Measurements from ENCODE around the gene ARHGDIG.
"Not testable (repeated sequence)": the region's sequence is repeated elsewhere in the genome, so short reads cannot be mapped to it uniquely, and the experiment has no call there.

ARHGDIG gene

DNA sequence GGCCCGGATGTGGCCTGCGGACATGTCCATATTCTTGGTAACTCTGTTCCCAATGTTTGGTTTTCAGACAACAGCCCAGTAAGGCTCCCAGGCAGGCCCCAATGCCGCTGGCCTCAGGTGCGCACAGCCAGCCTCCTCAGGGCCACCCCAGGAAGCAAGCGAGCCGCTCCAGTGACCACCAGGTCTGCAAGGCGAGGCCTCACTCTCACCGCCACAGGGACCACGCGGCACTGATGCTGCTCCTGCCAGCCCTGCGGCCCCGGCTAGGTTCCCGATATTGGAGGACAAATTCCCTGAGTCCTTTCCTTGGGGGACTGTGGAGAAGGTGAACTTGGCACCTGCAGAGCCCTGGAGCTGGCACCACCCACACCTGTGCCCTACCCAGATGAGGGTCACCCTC is 21.6 kb downstream of the ARHGDIG start:
- no peak for DNase-seq

DNA sequence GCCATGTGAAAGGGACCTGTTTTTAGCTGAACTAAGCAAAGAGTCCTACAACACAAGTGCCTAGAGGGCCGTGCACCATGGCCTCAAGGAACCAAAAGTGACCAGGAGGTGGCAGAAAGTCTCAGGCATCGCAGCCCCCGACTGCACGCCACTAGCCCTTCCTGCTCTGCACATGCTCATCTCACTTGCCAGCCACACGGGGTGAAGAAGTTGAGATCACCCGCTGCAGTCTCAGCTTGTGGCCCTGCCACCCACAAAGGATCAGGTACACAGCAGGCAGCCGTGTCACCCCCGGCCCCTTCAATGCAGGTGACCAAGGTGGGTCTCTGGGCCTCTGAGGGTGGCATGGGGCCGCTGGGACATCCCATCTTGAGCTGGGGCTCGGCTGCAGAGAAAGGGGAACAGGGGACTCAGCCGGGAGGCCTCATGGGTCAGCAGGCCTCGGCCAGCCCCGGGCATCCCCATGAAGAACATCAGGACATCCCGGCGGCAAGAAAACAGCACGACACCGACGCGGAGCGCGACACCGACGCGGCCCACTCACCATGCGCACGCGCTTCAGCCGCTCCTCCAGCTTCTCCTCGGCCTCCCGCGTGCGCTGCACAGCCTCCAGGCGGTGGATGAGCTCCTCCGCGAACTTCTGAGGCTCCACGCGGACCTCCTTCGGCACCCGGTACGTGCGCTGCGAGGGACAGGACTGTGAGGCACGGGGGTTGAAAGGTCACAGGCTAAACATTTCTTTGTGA is 23.5 kb downstream of the ARHGDIG start:
- DNase-seq: no peak

DNA sequence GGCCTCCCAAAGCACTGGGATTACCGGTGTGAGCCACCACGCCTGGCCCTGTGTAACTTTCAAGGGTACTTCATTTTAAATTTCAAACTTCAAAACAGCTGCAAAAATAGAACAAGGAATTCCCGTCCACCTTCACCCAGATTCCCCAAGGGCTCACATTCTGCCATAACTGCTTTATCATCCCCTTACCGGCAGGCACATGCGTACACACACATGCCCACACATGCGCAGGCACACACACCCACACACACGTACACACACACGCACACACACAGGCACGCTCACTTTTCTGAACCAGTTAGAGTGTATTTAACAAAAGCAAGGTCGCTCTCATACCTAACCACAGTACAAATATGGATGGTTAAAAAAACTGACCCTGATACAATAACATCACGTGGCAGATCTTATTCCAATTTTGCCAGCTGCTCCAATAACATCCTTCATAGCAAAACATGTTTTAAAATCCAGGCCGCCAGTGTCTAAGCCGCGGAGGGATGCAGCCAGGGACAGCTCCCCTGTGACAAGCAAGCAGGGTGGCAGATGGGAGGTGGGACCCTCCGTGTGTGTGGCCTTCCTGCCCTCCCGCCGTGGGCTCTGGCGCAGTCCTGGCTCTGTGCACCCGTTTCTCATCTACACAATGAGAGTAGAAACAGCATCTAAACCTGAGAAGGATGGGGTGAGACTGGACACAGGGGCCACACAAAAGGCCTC is 25.7 kb downstream of the ARHGDIG start:
- no peak for DNase-seq

DNA sequence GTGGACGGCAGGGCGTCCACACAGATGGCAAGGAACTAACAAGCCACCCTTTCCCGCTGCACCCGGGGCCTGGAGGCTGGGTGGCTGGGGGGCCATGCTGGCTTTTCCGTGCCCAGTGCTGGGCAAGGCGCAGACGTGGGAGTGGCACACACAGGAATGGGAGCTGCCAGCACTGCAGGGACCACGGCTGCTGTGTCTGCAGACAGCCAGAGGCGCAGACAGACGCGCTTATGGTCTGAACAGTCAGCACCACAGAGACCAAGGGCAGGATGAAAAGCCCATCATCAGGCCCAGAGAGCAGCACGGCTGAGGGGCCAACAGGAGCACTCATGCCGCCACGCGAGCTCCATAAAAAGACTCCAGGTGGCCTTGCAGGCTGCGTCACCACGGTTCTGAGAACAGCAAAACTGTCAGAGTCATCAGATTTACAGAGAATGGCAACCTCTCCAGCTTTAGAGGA is 26.6 kb downstream of the ARHGDIG start:
- peak; percentile 32 for DNase-seq

DNA sequence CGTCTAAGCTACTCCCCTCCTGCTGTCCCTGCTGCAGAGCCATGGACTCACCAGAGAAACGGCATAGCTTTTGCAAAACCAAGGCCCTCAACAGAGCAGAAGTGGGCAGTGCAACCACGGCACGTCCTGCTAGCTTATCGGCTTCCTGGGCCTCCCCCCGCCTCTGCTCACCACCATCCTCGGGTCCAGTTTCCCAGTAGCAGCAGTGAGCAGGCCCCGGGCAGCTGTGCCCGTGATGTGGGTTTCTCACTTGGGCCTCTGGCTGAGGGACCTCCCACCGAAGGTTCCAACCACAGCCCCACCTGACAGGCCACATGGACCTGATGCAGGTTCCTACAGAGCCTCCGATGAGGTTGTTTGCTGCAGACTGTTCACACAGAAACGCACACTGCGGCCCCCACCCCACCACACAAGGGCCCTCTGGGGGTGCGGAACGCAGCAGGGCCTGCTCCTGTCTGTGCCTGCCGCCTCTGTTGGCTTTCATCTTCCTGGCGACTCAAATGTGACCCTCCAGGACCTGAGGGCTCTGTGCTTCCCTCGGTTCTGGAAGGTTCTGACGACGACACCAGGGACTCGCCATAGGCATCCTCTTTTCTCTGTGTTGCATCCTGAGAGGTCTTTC is 27.4 kb downstream of the ARHGDIG start:
- DNase-seq: peak; percentile 56

DNA sequence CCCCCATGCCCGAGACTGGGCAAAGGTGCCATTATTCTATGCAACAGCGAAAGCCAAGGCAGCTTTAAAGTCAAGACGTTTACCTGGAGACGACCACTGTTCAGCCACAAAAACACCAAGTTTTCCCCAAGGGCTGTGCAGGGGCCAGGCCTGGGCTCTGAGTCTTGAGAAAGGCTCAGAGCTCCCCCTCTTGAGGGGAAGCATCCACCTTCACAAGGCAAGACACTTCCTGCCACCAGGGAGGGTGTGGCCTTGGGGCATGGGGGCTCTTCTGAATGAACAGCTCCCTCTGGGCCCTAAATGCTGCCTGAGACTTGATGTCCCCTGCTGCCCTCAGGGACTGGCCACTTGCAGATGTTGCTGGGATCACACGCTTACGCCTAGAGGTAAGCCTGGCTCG is 29.1 kb downstream of the ARHGDIG start:
- no peak for DNase-seq

DNA sequence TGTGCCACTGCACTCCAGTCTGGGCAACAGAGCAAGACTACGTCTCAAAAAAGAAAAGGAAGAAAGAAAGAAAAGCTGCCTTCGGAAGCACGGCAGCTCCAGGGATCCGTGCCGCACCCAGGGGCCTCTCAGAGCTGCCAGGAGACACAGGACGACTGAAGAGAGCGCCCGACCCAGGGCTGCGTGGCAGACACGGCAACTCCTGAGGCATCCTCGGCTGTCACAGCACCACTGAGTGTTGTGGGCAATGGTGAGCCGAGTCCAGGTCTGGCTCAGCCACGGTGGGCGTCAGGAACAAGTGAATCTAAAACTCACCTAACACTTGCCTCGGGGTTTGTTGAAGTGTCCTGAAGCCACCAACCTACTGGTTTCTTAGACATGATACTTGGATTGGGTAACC is 31.3 kb downstream of the ARHGDIG start:
- DNase-seq: no peak

DNA sequence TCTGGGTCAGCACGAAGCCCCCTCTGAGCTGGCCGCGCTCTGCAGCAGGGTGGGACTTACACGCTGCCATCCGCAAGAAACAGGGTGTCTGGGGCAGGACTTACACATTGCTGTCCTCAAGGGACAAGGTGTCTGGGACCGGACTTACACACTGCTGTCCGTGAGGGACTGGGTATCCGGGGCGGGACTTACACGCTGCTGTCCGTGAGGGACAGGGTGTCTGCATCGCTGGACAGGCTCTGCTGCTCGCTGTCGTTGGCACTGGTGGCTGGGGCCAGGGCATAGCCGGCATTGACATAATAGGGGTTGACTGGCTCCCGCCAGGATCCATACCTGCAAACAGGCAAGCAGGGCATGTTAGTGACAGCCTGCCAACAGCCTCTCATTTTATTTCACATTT is 34.0 kb downstream of the ARHGDIG start:
- no peak for DNase-seq

DNA sequence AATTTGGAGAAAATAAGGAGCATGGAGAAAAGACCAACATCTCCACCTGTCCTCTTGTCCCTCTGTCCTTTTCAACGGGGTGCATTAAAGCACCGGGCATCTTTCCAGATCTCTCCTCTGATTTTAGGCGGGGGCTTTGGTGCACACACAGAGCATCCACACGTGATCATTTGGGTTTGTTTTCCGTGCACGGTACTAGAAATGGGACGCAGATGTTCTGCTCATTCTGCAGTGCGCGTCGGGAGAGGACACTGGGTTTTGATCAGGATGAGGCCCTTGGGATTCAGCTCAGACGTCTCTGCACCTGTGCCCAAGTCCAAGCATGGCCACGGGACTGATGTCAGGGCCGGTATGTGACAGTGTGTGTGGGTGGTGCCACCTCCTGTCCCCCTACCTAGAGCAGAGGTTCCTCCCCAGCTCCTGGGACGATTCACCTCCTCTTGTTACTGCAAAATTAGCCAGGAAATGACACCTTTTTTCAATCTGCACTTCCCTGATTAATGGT is 34.5 kb downstream of the ARHGDIG start:
- no peak for DNase-seq

DNA sequence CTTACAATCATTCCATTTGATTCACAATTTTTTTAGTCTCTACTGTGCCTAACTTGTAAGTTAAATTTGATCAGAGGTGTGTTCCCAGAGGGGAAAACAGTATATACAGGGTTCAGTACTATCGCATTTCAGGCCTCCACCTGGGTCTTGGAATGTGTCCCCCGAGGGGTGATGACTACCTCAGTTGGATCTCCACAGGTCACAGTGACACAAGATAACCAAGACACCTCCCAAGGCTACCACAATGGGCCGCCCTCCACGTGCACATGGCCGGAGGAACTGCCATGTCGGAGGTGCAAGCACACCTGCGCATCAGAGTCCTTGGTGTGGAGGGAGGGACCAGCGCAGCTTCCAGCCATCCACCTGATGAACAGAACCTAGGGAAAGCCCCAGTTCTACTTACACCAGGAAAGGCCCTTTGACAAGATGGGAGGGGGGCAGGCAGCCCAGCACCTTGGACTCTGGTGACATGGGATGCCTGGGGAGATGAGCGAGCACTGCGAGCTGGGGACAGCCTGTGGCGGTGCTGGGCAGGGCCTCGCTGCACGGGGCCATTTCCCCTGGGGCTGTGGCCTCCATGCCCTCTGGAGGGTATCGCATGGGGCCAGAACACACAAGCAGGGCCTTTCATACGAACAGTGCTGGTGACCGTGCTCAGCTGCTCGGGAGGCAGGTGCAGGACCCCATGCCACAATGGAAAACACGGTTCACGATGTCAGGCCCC is 36.5 kb downstream of the ARHGDIG start:
- DNase-seq: no peak

DNA sequence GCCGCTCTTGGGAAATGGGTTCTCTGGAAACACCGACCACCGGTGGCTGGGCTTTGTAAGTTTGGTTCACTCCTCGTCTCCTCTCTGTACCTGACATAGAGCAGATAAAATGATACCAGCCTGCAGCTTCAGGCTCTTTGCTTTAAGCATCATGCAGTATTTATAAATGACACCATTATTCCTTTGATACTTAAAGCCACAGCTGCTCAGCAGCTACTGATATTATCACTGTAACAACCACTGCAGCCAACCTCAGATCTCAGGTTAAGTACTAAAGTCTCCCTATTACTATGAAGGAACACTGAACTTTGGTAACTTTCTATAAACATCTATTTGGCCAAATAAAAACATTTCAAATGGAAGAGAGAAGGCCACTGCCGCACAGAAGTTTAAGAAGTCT is 37.2 kb downstream of the ARHGDIG start:
- DNase-seq: no peak

DNA sequence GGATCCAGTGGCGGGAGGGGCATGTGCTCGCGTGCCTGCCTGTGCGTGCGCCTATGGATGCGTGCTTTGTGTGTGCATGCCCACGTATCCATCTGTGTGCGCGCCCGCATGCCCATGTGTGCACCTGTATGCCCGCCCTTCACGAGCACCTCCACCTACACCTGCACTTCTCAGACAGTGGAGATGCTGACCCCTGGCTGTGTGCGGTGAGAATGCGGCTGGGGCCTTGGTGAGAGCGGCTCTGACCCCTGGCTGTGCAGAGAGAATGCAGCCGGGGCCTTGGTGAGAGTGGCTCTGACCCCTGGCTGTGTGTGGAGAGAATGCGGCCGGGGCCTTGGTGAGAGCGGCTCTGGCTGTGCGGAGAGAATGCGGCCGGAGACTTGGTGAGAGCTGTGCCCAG is 38.2 kb downstream of the ARHGDIG start:
- DNase-seq: no peak

DNA sequence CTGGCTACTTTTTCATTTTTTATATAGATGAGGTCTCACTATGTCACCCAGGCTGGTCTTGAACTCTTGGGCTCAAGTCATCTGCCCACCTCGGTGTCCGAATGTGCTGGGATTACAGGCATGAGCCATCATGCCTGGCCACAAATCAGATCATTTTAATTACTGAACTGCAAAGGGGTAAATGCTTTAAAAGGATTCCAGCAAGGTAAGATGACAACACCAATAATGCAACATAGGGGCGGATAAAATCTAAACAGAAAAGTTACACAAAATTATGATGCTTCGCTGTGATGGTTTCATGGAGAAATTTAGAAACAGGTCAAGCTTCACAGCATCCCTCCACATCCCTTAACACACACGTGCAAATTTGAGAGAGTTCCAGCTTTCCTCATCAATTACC is 39.8 kb downstream of the ARHGDIG start:
- no peak for DNase-seq

DNA sequence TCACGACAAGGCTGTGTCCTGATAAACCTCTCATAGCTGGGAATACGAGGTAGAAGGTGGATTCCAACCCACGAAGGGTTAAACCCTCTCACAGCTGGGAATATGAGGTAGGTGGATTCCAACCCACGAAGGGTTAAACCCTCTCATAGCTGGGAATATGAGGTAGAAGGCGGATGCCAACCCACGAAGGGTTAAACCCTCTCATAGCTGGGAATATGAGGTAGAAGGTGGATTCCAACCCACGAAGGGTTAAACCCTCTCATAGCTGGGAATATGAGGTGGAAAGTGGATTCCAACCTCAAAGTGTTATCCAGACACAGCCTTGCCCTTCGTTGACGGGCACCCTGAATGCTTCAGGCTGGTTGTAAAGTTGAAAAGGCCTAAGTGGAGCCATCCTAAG is 41.1 kb downstream of the ARHGDIG start:
- DNase-seq: no peak

DNA sequence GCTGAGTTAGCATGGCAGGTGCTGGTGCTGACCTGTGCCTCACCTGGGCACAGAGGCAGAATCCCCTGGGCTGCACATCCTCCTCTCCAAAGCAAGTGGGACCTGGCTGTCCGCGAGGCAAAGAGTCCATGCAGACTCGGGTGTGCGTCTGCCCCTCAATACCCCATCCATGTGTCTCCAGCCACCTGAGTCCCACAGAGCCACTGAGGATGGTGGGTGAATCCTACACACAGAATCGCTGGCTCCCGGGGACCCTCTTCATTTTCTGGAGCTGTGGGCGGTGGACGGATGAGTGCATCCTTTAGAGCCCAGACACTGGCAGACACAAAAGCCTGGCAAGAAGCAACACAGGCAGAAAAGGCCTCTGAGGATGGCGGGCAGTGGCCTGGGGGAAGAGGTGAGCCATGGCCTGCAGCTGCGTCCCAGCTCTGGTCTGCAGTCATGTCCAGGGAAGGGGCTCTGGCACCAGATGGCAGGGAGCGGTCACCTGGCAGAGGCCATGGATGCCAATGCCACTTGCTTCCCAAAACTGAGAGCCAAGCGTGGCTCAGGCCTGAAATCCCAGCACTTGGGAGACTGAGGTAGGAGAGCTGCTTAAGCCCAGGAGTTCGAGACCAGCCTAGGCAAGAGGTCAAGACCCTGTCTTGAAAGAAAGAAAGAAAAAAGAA is 42.2 kb downstream of the ARHGDIG start:
- no peak for DNase-seq

DNA sequence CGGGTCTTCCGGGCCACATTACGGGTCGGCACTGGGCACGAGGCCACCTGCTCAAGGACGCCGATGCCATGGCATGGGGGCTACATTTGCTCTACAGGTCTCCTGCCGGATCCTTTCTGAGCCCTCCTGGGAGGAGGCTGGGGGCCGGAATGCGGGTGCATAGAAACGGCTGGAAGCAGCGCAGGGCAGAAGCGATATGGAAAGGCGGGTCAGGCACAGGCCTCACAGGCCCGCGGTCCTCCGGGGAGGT is 43.7 kb downstream of the ARHGDIG start:
- DNase-seq: no peak

DNA sequence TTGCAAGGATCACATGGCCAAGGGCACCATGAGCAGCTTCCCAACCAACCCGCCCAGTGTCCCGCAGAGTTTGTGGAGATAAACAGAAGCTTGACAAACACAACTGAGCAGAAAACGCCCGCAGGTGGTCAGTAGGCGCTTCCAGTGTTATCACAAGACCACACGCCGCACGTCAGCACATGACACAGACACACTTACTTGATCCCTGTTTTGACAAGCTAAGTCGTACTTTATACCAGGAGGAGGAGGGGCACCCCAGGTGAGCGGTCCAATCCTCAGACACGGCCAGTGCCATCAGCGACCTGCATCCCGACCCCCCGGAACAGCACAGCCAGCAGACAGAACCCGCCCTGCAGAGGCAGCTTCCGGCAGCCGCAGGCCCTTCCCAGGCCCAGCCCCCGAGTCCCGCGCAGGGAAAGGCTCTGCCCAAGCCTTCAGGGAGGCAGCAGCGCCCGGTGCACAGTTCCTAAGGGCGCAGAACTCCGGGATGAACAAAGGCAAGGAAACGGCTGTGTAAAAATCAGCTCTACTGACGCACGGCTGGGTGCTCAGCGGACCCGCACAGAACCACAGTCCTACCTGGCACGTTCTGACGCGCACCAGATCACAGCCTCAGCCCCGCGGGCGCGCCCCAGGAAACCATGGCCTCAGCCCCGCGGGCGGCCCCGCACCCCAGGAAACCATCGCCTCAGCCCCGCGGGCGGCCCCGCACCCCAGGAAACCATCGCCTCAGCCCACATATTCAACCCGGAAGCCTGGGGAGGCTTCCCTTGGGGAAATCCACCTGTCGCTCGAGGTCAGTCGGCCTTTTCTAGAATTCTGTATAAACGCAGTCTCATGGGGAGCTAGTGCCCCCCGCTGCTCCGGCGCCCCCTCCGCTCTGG is 44.3 kb downstream of the ARHGDIG start:
- DNase-seq: no peak

DNA sequence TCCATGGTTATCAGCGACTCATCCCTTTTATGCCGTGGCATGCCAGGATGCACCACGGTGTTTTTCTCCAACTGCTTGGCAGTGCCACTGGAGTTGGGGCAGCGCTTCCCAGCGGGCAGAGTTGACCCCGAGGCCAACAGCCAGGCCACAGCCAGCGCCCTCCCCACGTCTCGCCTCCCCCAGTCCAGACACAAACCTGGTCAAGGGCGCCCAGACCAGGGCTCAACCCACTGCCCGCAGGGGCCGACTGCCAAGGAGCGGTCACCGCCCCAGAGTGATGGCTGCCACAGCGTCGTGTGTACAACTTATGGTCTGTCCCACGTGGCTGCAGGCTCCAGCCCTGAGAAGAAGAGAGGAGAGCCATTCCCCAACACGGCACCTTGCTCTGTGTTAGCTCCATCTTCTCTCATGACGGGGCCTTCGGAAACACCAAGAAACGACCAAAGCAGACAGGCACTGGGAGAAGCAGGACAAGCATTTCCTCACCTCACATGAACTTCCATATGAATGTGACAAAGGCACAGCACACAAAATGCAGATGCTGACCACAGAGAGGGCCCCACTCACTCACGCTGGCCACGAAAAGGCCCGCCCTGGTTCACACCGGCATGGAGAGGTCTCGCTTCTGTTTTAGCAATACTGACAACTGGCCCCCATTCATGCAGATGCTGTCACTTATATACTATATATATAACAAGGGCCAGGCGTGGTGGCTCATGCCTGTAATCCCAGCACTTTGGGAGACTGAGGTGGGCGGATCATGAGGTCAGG is 45.2 kb downstream of the ARHGDIG start:
- DNase-seq: peak; percentile 69

DNA sequence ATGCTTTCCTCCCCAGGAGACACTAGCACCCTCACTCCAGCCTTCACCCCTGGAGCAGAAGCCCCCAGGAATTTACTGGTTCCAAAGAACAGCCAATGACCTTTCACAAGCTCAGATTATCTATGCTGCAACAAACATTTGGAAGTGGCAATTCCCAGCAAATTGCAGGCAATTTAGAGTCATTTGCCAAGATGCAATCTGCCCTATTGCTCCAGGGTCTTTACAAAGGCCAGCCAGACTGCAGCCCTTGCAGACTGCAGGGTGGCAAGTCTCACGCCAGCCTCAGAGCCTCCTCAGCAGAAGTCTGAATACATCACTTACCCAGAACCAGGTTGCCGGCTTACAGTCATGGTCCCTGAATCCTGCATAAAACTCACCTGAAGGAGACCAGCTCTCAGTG is 50.4 kb downstream of the ARHGDIG start:
- DNase-seq: no peak

DNA sequence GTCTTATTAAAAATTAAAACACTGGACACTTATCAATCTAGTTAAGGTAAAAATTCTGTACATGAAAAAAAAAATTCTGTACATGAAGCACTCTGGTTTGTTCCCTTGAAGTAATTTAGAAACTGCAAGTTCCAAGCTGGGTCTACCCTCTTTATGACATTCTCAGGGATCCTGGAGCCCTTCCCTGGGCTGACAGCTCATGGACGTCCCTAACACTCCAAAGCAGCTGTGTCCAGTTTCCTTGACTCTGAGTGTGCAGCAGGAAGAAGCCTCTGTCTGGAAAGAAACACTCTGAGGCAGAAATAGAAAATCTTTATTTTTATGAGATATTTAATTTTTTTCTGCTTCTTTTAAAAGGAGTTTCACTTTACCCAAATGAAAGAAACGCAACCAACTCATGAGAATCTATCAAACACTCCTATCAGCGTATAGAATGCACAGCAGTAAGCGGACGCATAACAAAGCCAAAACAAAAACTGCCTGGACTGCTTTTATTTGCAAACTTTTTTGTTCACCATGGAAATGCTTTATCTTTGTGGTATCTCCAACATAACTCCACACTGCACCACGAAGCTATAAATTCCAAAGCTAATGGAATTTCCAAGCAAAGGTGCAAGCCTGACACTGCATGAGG is 50.9 kb downstream of the ARHGDIG start:
- not testable (repeated sequence) for DNase-seq
